Natural killer cell (primary cell): ENCODE data around the gene SLC17A2. TPM values are rescaled to one million over a fixed set of nuclear protein-coding genes. Genes with fewer than 3 reads are reported as not detected.
"Not testable (repeated sequence)": the region's sequence is repeated elsewhere in the genome, so short reads cannot be mapped to it uniquely, and the experiment has no call there.

Experiments used
- ATAC-seq, 3 donors: fragments of 150-1000 bp in 2 of 3; fragments of 200-7000 bp in 1 of 3; cut with Tn5 transposase; 1 replicate in 1 of 3; 2 replicates in 2 of 3; pipeline ENCODE4 v1.10.0; 2021; ENCODE audit warnings: mild to moderate bottlenecking in 2 of 3, moderate library complexity in 2 of 3
- DNase-seq, 2 donors: peaks; one replicate each; pipeline versions ENCODE4 v3.0.0 to v3.0.0-alpha.2; 2013 to 2021; ENCODE audit warnings: mixed read lengths in 1 of 2
- H3K27ac ChIP-seq: one replicate; pipeline ENCODE4 v1.5.1; 2013; ENCODE audit warnings: mild to moderate bottlenecking, low read length
- H3K27me3 ChIP-seq: one replicate; pipeline ENCODE4 v1.6.1; 2013; ENCODE audit warnings: low read length; ENCODE audit not compliant: control insufficient read depth, insufficient read depth
- H3K36me3 ChIP-seq: one replicate; pipeline ENCODE4 v1.6.1; 2013; ENCODE audit warnings: low read length; ENCODE audit not compliant: control insufficient read depth, insufficient read depth
- H3K4me1 ChIP-seq: one replicate; pipeline ENCODE4 v1.6.1; 2013; ENCODE audit warnings: low read length; ENCODE audit not compliant: control insufficient read depth, insufficient read depth
- H3K4me3 ChIP-seq: one replicate; pipeline ENCODE4 v1.5.1; 2013; ENCODE audit warnings: low read length
- H3K9me3 ChIP-seq: one replicate; pipeline ENCODE4 v1.6.1; 2013; ENCODE audit warnings: low read length; ENCODE audit not compliant: control insufficient read depth, insufficient read depth
- H3K27ac Mint-ChIP-seq, 2 donors: one replicate each; pipeline ENCODE4 v1.8.0; 2022; ENCODE audit warnings: mild to moderate bottlenecking in 2 of 2, mixed read lengths in 2 of 2, moderate library complexity in 1 of 2
- H3K27me3 Mint-ChIP-seq, 2 donors: one replicate each; pipeline ENCODE4 v1.8.0; 2022; ENCODE audit warnings: low read depth in 2 of 2, mixed read lengths in 2 of 2
- H3K36me3 Mint-ChIP-seq: one replicate; pipeline ENCODE4 v1.8.0; 2022; ENCODE audit warnings: mixed read lengths
- H3K4me1 Mint-ChIP-seq, 2 donors: one replicate each; pipeline ENCODE4 v1.8.0; 2022; ENCODE audit warnings: mixed read lengths in 2 of 2
- H3K4me3 Mint-ChIP-seq: one replicate; pipeline ENCODE4 v1.8.0; 2022; ENCODE audit warnings: mild to moderate bottlenecking, moderate library complexity, mixed read lengths
- H3K9me3 Mint-ChIP-seq, 2 donors: one replicate each; pipeline ENCODE4 v1.8.0; 2022; ENCODE audit warnings: mixed read lengths in 2 of 2
- WGBS: methylation state at CpG from one replicate; pipeline ENCODE4 v1.1.7; 2013; ENCODE audit warnings: missing lambda C conversion rate; ENCODE audit not compliant: insufficient coverage; 5-methylcytosine and 5-hydroxymethylcytosine counted together
- intact Hi-C: fragments of 100-400 bp; cut with micrococcal nuclease; formaldehyde crosslinking; loops from one replicate; pipeline ENCODE4 v1.14.2; 2022
- total RNA-seq, 4 donors: library from RNA; stranded (reverse); fragments of 120-200 nt in 1 of 4; gene quantifications; one replicate each; pipeline versions ENCODE4 v1.2.3 to v1.2.4, GENCODE V29; 2013 to 2022
- TF ChIP-seq, protein P1 (sequence below): fragments of 200-600 bp; IDR thresholded peaks from one replicate; pipeline ENCODE4 v1.8.0; 2022; ENCODE audit warnings: antibody characterized with exemption

SLC17A2 gene
- total RNA-seq, 3 donors from 2014 or later (not counting 1 experiment from before 2014, with no cell fraction given): not detected

DNA sequence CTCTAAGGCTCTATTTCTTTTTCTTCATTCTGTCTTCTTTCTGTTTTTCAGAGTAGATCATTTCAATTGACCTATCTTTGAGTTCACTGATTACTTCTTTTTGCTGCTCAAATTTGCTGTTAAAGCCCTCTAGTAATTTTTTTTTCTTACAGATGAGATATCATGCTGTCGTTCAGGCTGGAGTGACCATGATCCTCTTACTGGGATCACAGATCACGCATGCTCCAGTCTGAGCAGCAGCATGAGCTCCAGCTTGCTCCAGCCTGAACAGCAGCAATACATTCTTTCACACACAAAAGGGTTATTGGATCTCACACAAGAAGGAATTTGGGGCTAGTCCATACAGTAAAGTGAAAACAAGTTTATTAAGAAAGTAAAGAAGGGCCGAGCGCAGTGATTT lies 19.8 kb upstream of the SLC17A2 start:
- intact Hi-C loops: no loop called here
- no peak for ATAC-seq
- WGBS: 96% methylated on average over 4 of the region's 4 CpGs
- no peaks in the 10 kb centered on the region for H3K9me3 ChIP-seq
- Mint-ChIP-seq H3K27me3 (peaks cover 12 to 19% of the 10 kb centered on the region in 2 donors), H3K27ac (no peak overlapping the region), H3K36me3 (no peaks in the 10 kb centered on the region), H3K4me1 (peaks cover 5 to 6% of the 10 kb centered on the region in 2 donors), H3K9me3 (no peaks in the 10 kb centered on the region), H3K4me3 (no peak overlapping the region)
- H3K4me3 ChIP-seq: no peak overlapping the region
- no peak for DNase-seq
- no peak overlapping the region for H3K27ac ChIP-seq
- H3K36me3 ChIP-seq: no peaks in the 10 kb centered on the region
- no peaks in the 10 kb centered on the region for H3K27me3 ChIP-seq
- H3K4me1 ChIP-seq: no peaks in the 10 kb centered on the region
- TF ChIP-seq, protein P1, sequence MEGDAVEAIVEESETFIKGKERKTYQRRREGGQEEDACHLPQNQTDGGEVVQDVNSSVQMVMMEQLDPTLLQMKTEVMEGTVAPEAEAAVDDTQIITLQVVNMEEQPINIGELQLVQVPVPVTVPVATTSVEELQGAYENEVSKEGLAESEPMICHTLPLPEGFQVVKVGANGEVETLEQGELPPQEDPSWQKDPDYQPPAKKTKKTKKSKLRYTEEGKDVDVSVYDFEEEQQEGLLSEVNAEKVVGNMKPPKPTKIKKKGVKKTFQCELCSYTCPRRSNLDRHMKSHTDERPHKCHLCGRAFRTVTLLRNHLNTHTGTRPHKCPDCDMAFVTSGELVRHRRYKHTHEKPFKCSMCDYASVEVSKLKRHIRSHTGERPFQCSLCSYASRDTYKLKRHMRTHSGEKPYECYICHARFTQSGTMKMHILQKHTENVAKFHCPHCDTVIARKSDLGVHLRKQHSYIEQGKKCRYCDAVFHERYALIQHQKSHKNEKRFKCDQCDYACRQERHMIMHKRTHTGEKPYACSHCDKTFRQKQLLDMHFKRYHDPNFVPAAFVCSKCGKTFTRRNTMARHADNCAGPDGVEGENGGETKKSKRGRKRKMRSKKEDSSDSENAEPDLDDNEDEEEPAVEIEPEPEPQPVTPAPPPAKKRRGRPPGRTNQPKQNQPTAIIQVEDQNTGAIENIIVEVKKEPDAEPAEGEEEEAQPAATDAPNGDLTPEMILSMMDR: no peak

DNA sequence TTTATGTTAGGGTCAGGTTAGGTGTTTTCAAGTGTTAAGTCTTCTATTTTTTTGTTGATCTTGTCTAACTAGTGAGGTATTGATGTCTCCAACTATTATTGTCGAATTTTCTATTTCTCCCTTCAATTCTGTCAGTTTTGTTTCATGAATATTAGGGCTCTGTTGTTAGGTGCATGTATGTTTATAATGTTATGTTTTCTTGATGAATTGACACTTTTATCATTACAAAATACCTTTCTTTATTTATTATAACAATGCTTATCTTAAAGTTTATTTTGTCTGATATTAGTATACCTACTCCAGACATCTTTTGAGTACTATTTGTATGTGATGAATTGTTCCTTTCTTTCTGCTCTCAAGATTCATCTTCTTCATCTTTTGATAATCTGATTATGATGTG lies 19.2 kb upstream of the SLC17A2 start:
- Mint-ChIP-seq H3K9me3 (no peaks in the 10 kb centered on the region), H3K36me3 (no peaks in the 10 kb centered on the region), H3K27ac (no peak overlapping the region), H3K27me3 (peaks cover 12 to 24% of the 10 kb centered on the region in 2 donors), H3K4me3 (no peak overlapping the region), H3K4me1 (peaks cover 5 to 6% of the 10 kb centered on the region in 2 donors)
- Histone ChIP-seq H3K9me3 (no peaks in the 10 kb centered on the region), H3K4me3 (no peak overlapping the region), H3K27me3 (no peaks in the 10 kb centered on the region), H3K4me1 (no peaks in the 10 kb centered on the region), H3K36me3 (no peaks in the 10 kb centered on the region), H3K27ac (no peak overlapping the region)
- intact Hi-C loops: no loop called here
- TF ChIP-seq, protein P1: no peak
- DNase-seq (no peak), ATAC-seq (no peak)
- no CpG with 5 or more reads among the region's 1 CpG for WGBS

DNA sequence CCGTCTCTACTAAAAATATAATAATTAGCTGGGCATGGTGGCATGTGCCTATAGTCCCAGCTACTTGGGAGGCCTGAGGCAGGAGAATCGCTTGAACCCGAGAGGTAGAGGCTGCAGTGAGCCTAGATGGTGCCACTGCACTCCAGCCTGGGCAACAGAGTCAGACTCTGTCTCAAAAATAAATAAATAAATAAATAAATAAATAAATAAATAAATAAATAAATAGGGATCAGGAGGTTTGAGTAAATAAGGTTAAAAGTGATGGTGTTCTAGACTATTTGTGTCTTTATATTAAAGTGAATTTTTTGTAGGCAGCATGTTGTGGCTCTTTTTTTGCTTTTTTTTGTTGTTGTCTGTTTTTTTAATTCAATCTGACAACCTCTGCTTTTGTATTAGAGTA lies 17.0 kb upstream of the SLC17A2 start:
- DNase-seq, intact Hi-C loops, H3K4me1 Mint-ChIP-seq, H3K36me3 Mint-ChIP-seq, H3K4me3 Mint-ChIP-seq, H3K9me3 Mint-ChIP-seq, H3K9me3 ChIP-seq, H3K36me3 ChIP-seq, H3K4me3 ChIP-seq, H3K4me1 ChIP-seq, H3K27ac Mint-ChIP-seq, ATAC-seq, H3K27ac ChIP-seq, H3K27me3 ChIP-seq: not testable (repeated sequence)
- H3K27me3 Mint-ChIP-seq: peaks cover 17 to 34% of the 10 kb centered on the region in 2 donors
- 100% methylated on average over 2 of the region's 3 CpGs for WGBS

DNA sequence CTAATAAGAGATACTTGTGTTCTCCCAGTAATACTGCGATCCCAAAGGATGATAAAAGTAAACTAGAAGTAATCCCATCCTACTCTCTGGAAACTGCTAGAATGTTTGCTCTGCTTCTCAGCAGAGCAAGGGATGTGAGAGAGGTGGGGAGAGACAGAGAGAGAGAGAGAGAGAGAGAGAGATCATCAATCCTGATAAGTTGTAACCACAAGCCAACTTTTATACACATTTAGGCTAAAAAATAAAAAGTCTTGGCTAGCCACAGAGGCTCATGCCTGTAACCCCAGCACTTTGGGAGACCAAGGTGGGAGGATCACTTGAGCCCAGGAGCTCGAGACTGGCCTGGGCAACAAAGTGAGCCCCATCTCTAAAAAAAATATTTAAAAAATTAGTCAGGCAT lies 16.1 kb upstream of the SLC17A2 start:
- H3K9me3 ChIP-seq: no peaks in the 10 kb centered on the region
- H3K36me3 ChIP-seq: no peaks in the 10 kb centered on the region
- Mint-ChIP-seq H3K9me3 (no peaks in the 10 kb centered on the region), H3K27ac (no peak overlapping the region), H3K4me1 (peaks cover 5 to 6% of the 10 kb centered on the region in 2 donors), H3K27me3 (peaks cover 17 to 32% of the 10 kb centered on the region in 2 donors), H3K36me3 (no peaks in the 10 kb centered on the region), H3K4me3 (no peak overlapping the region)
- TF ChIP-seq, protein P1: no peak
- H3K27me3 ChIP-seq: no peaks in the 10 kb centered on the region
- H3K4me3 ChIP-seq: no peak overlapping the region
- H3K27ac ChIP-seq: no peak overlapping the region
- H3K4me1 ChIP-seq: no peaks in the 10 kb centered on the region
- intact Hi-C loops: no loop called here
- no peak for ATAC-seq
- WGBS: 20% methylated on average over 1 of the region's 2 CpGs
- peak in 1 of 2 donors; percentile 26 for DNase-seq

DNA sequence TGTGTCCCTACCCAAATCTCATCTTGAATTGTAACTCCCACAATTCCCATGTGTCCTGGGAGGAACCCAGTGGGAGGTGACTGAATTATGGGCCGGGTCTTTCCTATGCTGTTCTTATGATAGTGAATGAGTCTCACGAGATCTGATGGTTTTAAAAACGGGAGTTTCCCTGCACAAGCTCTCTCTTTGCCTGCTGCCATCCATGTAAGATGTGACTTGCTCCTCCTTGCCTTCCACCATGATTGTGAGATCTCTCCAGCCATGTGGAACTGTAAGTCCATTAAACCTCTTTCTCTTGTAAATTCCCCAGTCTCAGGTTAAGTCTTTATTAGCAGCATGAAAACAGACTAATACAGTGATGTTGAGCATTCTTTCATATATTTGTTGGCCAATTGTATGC lies 15.2 kb upstream of the SLC17A2 start:
- H3K27me3 ChIP-seq, H3K27ac ChIP-seq, H3K4me3 Mint-ChIP-seq, H3K4me1 ChIP-seq, intact Hi-C loops, H3K4me3 ChIP-seq, H3K36me3 Mint-ChIP-seq, H3K36me3 ChIP-seq, ATAC-seq, DNase-seq, H3K4me1 Mint-ChIP-seq, H3K27ac Mint-ChIP-seq, H3K9me3 ChIP-seq, H3K9me3 Mint-ChIP-seq: not testable (repeated sequence)
- peaks cover 17 to 29% of the 10 kb centered on the region in 2 donors for H3K27me3 Mint-ChIP-seq
- 100% methylated on average over 2 of the region's 3 CpGs for WGBS
